Left lung (tissue), 10 donors: ENCODE measurements around the gene ATRAID. TPM values are rescaled to one million over a fixed set of nuclear protein-coding genes. Genes with fewer than 3 reads are reported as not detected.

Experiments used
- ATAC-seq: fragments of 200-7000 bp; cut with Tn5 transposase; one replicate; pipeline ENCODE4 v1.9.1; 2020; ENCODE audit warnings: moderate library complexity
- DNase-seq, 4 donors: peaks; one replicate each; pipeline ENCODE4 v3.0.0-alpha.2; 2013 to 2020
- H3K27ac ChIP-seq, 2 donors: fragments of 200-600 bp; sonication (generic) in 1 of 2; one replicate each; pipeline versions ENCODE4 v1.5.0 to v1.8.0; 2020 to 2021
- H3K27me3 ChIP-seq, 2 donors: fragments of 200-600 bp; sonication (generic) in 1 of 2; one replicate each; pipeline versions ENCODE4 v1.5.0 to v1.8.0; 2020 to 2021
- H3K36me3 ChIP-seq, 2 donors: fragments of 200-600 bp; sonication (generic) in 1 of 2; one replicate each; pipeline versions ENCODE4 v1.5.0 to v1.8.0; 2020 to 2021
- H3K4me1 ChIP-seq, 2 donors: fragments of 200-600 bp; one replicate each; pipeline ENCODE4 v1.8.0; 2021
- H3K4me3 ChIP-seq, 2 donors: fragments of 200-600 bp; sonication (generic) in 1 of 2; one replicate each; pipeline versions ENCODE4 v1.5.0 to v1.8.0; 2020 to 2021; ENCODE audit warnings: mild to moderate bottlenecking in 1 of 2
- H3K9me3 ChIP-seq, 2 donors: fragments of 200-600 bp; sonication (generic) in 1 of 2; one replicate each; pipeline versions ENCODE4 v1.5.0 to v1.8.0; 2020 to 2021
- intact Hi-C, 2 donors: fragments of 100-400 bp; cut with DNase I; formaldehyde crosslinking; loops; one replicate each; pipeline versions ENCODE4 v1.11.2 to v1.14.2; 2022
- polyA plus RNA-seq, 6 donors: library from polyadenylated mRNA; unstranded; fragments of 120-200 nt; gene quantifications; one replicate each; pipeline ENCODE4 v1.2.1, GENCODE V29; 2013; ENCODE audit not compliant: insufficient read length in 6 of 6
- total RNA-seq, 2 donors: library from RNA; stranded (reverse); fragmentation: NEBNext Ultra II Directional; extraction: Animal tissue kit (Norgen Biotek cat#: 25700); gene quantifications; one replicate each; pipeline ENCODE4 v1.2.1, GENCODE V29; 2021
- TF ChIP-seq, protein P1 (sequence below), 2 donors: fragments of 200-600 bp; sonication (generic) in 1 of 2; IDR thresholded peaks; one replicate each; pipeline versions ENCODE4 v1.5.0 to v1.8.0; 2021; ENCODE audit warnings: antibody characterized with exemption in 2 of 2
- donor health status: DM: no; HTN: yes; CAD: no.
- donor health status: DM: no; HTN: no; CAD: no.

Gene ATRAID
- total and polyA plus RNA-seq, 8 donors, result 87.5 to 141 (median 129) TPM

DNA sequence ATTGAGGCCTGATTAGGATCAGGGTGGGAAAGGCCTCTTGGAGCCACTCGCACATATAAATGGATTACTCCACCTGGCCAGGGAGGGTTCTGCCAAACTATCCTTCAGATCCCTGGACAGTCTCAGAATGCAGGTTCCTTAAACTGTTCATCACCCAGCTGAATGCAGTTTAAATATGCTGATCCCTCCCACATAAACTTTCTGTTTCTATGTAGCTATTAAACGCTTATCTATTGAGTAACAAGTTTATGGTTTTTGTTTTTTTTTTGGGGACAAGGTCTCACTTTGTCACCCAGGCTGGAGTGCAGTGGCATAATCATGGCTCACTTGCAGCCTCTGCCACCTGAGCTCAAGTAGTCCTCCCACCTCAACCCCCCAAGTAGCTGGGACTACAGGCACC lies 7.2 kb downstream of the ATRAID start:
- DNase-seq (no peak), ATAC-seq (no peak)
- TF ChIP-seq, protein P1, sequence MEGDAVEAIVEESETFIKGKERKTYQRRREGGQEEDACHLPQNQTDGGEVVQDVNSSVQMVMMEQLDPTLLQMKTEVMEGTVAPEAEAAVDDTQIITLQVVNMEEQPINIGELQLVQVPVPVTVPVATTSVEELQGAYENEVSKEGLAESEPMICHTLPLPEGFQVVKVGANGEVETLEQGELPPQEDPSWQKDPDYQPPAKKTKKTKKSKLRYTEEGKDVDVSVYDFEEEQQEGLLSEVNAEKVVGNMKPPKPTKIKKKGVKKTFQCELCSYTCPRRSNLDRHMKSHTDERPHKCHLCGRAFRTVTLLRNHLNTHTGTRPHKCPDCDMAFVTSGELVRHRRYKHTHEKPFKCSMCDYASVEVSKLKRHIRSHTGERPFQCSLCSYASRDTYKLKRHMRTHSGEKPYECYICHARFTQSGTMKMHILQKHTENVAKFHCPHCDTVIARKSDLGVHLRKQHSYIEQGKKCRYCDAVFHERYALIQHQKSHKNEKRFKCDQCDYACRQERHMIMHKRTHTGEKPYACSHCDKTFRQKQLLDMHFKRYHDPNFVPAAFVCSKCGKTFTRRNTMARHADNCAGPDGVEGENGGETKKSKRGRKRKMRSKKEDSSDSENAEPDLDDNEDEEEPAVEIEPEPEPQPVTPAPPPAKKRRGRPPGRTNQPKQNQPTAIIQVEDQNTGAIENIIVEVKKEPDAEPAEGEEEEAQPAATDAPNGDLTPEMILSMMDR (IDR thresholded peaks at IDR 0.05), result no peak
- Histone ChIP-seq H3K9me3 (no peaks in the 10 kb centered on the region), H3K4me3 (no peak overlapping the region), H3K27me3 (no peaks in the 10 kb centered on the region), H3K36me3 (peaks cover 0 to 53% of the 10 kb centered on the region in 2 donors), H3K27ac (no peak overlapping the region), H3K4me1 (peaks cover 10 to 21% of the 10 kb centered on the region in 2 donors)
- intact Hi-C loops, result no loop called here

DNA sequence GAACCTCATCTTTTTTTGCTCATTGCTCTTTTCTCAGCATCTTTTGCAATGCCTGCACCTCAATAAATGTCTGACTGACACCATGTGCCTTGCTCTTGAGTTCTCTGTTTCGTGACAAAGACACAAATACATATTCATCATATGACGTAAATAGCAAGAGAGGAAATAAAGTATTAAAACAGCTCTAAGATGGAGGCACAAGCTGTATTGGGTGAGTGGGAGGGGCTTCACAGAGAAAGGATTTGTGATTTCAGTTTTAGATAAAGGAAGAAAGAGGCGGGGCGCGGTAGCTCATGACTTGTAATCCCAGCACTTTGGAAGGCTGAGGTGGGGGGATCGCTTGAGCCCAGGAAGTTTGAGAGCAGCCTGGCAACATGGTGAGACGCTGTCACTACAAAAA lies 8.2 kb downstream of the ATRAID start:
- TF ChIP-seq, protein P1 (IDR thresholded peaks at IDR 0.05), result no peak
- ATAC-seq, result no peak
- no peak for DNase-seq
- peaks cover 10 to 19% of the 10 kb centered on the region in 2 donors for H3K4me1 ChIP-seq
- H3K9me3 ChIP-seq, result no peaks in the 10 kb centered on the region
- H3K27me3 ChIP-seq, result no peaks in the 10 kb centered on the region
- no peak overlapping the region for H3K4me3 ChIP-seq
- H3K27ac ChIP-seq, result no peak overlapping the region
- peaks cover 0 to 60% of the 10 kb centered on the region in 2 donors for H3K36me3 ChIP-seq
- intact Hi-C loops, result no loop called here

DNA sequence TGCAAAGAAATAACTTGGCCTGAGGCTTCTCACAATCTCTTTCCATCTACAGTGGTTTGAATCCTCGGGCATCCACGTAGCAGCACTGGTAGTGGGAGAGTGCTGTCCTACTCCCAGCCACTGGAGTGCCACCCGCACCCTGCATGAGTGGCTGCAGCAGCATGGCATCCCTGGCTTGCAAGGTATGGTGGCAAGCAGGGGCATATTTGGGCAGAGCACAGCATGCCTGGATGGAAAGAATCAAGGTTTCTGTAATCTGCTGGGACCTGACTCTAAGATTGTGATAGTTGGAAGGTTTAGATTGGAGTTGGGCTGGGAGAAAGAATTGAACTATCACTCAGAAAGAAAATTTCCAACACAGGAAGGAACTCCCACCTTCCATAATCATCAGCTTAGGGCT lies 9.3 kb downstream of the ATRAID start:
- ATAC-seq, result no peak

DNA sequence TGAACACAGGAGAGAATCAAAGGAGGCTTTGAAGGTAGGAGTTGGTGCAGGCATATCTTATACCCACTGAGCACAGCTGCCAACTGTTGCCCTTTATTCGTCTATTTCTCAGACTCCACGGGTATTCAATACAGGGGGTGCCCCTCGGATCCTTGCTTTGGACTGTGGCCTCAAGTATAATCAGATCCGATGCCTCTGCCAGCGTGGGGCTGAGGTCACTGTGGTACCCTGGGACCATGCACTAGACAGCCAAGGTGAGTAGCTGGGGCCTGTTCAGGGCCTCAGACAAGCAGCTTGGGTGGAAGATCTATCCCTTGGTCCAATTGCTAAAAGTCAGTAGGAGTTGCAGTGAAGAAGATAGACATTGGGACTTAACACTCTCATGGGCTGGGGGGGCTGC lies 10.6 kb downstream of the ATRAID start:
- no peak overlapping the region for H3K27ac ChIP-seq
- TF ChIP-seq, protein P1 (IDR thresholded peaks at IDR 0.05), result no peak
- H3K4me1 ChIP-seq, result peaks cover 10 to 13% of the 10 kb centered on the region in 2 donors
- H3K36me3 ChIP-seq, result peaks cover 0 to 77% of the 10 kb centered on the region in 2 donors
- DNase-seq (no peak), ATAC-seq (no peak)
- H3K4me3 ChIP-seq, result no peak overlapping the region
- no peaks in the 10 kb centered on the region for H3K27me3 ChIP-seq
- H3K9me3 ChIP-seq, result no peaks in the 10 kb centered on the region
- intact Hi-C loops, result no loop called here

More for the DNA sequence above, 9.3 kb downstream of the ATRAID start:
- Histone ChIP-seq H3K27me3 (no peaks in the 10 kb centered on the region), H3K4me1 (peaks cover 10 to 19% of the 10 kb centered on the region in 2 donors), H3K9me3 (no peaks in the 10 kb centered on the region), H3K27ac (no peak overlapping the region), H3K4me3 (no peak overlapping the region), H3K36me3 (peaks cover 0 to 64% of the 10 kb centered on the region in 2 donors)
- intact Hi-C loops, result no loop called here
- no peak for DNase-seq
- TF ChIP-seq, protein P1 (IDR thresholded peaks at IDR 0.05), result no peak

DNA sequence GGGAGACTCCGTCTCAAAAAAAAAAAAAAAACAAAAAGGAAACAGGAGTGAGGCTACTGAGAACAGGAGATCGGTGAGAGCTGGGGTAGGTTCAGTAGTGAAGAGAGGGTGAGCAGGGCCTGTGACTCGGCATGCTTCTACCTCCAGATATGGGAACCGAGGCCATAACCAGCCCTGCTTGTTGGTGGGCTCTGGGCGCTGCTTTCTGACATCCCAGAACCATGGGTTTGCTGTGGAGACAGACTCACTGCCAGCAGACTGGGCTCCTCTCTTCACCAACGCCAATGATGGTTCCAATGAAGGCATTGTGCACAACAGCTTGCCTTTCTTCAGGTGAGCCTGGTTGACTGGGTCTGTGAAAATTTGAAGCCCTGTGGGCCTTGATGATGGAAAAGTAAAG lies 11.6 kb downstream of the ATRAID start:
- no peak for ATAC-seq
- Histone ChIP-seq H3K36me3 (peaks cover 0 to 87% of the 10 kb centered on the region in 2 donors), H3K4me1 (peaks cover 2 to 3% of the 10 kb centered on the region in 2 donors), H3K27ac (no peak overlapping the region), H3K9me3 (no peaks in the 10 kb centered on the region), H3K27me3 (no peaks in the 10 kb centered on the region), H3K4me3 (no peak overlapping the region)
- DNase-seq, result no peak
- TF ChIP-seq, protein P1 (IDR thresholded peaks at IDR 0.05), result no peak
- intact Hi-C loops, result no loop called here
